GM21528 (cell line): ENCODE results near the gene PCSK7.
"Not testable (repeated sequence)": the region's sequence is repeated elsewhere in the genome, so short reads cannot be mapped to it uniquely, and the experiment has no call there.

Experiments
- ATAC-seq: cut with Tn5 transposase; IDR thresholded peaks from one replicate; pipeline ENCODE4 v1.9.1; 2021; ENCODE audit warnings: mild to moderate bottlenecking, moderate library complexity; ENCODE audit not compliant: unreplicated experiment, low FRiP score

The PCSK7 gene, protein sequence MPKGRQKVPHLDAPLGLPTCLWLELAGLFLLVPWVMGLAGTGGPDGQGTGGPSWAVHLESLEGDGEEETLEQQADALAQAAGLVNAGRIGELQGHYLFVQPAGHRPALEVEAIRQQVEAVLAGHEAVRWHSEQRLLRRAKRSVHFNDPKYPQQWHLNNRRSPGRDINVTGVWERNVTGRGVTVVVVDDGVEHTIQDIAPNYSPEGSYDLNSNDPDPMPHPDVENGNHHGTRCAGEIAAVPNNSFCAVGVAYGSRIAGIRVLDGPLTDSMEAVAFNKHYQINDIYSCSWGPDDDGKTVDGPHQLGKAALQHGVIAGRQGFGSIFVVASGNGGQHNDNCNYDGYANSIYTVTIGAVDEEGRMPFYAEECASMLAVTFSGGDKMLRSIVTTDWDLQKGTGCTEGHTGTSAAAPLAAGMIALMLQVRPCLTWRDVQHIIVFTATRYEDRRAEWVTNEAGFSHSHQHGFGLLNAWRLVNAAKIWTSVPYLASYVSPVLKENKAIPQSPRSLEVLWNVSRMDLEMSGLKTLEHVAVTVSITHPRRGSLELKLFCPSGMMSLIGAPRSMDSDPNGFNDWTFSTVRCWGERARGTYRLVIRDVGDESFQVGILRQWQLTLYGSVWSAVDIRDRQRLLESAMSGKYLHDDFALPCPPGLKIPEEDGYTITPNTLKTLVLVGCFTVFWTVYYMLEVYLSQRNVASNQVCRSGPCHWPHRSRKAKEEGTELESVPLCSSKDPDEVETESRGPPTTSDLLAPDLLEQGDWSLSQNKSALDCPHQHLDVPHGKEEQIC

DNA sequence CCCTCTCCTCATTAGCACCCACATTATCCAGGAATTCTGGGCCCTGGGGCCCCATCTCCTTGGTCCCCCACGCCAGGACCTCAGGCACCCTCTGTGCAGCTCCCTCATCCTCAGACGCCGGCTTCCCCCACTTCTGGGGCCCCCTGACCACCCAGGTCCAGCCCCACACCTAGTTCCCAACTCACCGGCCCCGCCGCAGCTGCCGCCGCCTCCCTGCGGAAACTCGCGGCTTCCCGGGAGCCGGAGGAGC, at the start of gene PCSK7:
PCSK7 (minus strand) TSS at position 232 of the 250 bp plus-strand sequence. CDS start 2,229 bp downstream, outside the sequence.
- ATAC-seq, result peak; percentile 8

DNA sequence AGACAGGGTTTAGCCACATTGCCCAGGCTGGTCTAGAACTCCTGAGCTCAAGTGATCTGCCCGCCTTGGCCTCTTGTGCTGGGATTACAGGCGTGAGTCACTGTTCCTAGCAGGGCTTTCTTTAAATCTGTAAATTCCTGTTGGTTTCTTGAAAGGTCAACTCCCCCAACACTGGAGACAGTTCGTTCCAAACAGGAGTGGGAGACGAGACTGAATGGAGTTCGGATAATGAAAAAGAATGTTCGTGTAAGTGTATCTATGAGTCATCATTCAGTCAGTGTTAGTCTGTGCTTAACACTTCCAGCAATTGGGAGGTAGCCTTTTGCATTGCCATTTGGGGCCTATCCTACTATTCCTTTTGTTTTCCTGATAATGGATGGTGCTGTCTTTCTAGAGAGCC, 49.3 kb upstream of the PCSK7 start:
- ATAC-seq, result no peak

DNA sequence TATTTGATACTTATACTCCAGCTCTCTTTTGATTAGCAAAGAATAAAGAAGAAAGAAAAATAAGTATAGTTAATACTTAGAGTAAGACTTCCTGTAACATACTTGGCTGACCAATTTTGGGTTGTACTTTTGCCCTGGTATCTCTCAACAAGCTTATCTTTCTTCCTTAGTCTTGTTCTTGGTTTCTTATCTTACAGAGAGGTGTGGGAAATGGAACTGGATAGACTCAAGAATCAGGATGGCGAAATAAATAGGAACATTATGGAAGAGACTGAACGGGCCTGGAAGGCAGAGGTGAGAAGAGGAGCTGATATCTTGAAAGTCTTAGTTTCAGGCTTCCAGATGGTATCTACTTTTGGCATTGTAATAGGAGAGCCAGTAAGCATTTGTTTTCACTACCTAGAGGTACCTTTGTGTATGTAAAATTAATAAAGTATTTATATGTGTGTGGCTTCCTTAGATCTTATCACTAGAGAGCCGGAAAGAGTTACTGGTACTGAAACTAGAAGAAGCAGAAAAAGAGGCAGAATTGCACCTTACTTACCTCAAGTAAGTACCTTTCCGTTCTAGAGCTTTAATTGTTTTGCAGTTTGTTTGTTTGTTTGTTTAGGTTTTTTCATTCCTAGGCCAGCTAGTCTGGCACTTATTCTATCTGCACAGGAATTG, 48.0 kb upstream of the PCSK7 start:
- no peak for ATAC-seq

DNA sequence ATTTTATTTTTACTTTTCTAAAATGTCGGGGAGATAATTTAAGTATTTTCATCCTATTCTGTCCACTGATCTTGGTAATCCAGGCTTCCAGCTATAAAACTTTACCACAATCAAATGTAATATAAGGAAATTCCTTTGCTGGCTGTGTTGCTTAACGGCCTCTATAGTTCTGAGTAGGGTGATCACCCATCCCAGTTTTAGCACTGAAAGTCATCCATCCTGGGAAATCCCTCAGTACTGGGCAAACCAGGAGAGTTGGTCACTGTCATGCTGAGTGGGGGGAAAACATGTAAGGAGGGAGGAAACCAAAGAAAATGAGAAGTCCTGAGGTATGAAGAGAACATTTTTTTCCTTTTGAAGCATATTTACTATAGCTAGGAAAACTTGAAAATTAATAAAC, 46.5 kb upstream of the PCSK7 start:
- ATAC-seq, result no peak

DNA sequence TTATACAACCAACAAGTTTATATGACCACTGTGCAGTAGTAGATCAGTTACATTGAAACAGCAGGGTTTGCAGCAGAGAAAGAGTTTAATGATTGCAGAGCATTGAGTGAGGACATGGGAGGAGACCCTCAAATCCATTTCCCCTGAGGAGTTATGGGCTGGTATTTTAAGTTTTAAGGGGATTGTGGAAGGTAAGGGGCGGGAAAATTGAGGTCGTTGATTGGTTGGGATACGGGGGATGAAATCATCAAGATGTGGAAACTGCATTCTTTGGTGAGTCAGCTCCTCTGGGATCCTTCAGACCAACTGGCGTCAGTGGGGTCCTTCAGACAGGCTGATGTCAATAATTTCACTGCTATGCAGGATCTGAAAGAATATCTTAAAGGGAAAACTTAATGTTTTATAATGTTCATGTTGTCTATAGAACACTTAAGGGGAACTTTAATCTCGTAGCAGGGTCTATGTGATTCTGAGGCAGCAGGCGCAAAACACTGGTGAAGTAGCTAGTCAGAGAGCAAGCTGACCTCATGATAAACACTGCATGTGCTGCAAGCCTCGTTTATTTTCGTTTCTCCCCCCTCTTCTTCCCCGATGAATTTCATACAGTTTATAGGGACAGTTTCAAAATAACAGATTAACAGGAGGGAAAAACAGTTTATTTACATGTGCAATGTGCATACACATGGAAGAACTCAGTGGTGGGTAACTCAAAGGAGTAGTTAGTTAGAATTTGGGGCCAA, 41.8 kb upstream of the PCSK7 start:
- no peak for ATAC-seq

DNA sequence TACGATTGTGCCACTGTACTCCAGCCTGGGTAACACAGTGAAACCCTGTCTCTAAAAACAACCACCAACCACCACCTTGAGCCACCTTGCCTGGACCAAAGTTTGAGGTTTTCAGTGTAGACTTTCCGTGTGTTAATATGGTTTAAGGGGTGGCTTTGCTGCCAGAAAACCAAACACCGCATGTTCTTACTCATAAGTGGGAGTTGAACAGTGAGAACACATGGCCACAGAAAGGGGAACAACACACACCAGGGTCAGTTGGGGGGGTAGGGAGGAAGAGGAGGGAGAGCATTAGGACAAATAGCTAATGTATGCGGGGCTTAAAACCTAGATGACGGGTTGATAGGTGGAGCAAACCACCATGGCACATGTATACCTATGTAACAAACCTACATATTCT, 40.3 kb upstream of the PCSK7 start:
- not testable (repeated sequence) for ATAC-seq

DNA sequence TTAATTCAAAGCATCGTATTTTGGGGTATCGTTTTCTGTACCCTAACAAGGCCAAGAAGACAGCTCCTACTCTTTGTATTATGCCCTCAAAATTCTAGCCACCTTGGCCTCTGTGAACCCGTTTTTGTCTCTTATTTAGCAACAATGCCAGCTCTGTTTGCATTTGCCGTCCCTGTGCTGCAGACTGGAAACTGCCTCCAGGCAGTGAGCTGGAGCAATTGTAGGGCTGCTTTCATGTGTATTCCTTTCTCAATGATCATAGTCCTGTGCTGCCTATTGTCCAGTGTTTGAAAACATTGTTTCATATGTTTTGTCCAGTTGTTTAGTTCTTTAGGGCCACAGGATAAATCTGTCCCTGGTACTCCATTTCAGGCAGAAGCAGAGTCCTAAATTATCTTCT, 39.3 kb upstream of the PCSK7 start:
- ATAC-seq, result no peak

DNA sequence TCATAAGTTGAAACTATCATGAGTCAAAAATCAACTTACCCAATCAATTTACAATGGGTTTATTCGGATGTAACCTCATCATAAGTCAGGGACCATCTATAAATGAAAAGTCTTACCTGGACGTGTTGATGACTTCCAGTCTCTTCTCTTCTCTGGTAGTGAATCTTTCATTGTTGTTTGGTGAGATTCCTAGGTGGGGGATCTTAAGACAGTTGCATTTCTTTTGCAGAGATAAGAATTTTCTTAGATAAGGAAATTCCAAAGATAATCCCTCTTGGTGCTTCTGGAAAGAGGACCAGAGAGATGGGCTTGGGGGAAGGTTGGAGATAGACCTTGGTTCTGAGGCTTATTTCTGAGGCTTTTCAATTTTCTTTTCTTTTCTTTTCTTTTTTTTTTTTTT, 38.0 kb upstream of the PCSK7 start:
- no peak for ATAC-seq

DNA sequence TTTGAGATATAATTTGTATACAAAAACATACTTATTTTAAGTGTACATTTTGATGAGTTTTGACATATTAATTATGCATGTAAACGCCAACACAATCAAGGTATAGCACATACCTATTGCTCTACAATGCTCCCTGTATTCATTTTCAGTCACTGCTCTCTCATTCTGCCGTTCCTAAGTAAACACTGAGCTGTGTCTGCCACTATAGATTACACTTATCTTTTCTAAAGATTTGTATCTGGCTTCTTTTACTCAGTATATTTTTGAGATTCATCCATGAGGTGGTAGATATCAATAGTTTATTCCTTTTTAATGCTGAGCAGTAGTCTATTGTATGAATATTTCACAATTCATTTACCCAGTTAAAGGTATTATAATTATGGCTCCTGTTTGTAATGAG, 33.9 kb upstream of the PCSK7 start:
- ATAC-seq, result no peak

DNA sequence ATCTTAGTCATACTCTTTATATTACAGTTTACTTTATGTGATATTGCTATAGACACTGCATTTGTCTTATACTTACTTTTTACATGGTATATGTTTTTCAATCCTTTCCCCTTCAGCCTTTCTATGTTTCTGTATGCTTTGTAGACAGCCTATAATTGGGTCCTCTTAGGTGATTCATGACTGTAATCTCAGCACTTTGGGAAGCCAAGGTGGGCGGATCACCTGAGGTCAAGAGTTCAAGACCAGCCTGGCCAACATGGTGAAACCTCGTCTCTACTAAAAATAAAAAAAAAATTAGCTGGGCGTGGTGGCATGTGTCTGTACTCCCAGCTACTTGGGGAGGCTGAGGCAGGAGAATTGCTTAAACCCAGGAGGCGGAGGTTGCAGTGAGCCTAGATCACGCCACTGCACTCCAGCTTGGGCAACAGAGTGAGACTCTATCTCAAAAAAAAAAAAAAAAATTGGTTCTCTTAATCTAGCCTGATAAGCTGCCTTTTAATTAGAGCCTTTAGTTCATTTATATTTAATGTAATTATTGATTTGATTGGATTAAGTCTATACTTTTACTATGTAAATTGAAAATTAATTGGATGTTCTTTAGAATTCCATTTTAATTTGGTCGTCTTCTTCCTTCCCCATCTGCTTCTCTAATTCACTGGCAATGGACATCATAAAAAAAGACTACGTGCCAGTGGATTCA, 32.9 kb upstream of the PCSK7 start:
- ATAC-seq, result not testable (repeated sequence)

DNA sequence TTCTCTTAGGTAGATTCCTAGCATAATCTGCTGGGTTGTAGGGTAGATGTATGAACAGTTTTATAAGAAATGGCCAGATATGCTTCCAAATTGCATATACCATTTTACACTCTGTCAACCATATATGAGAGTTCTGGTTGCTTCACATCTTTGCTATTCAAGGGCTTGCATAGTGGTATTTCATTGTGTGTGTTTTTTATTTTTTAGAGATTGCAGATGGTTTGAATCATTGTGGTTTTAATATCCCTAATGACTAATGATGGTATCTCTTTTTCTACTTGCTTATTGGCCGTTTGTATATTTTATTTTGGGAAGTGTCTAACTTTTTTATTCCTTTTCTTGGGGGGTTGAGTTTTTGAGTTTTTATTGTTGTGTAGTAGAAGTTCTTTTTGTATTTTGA, 27.5 kb upstream of the PCSK7 start:
- no peak for ATAC-seq

DNA sequence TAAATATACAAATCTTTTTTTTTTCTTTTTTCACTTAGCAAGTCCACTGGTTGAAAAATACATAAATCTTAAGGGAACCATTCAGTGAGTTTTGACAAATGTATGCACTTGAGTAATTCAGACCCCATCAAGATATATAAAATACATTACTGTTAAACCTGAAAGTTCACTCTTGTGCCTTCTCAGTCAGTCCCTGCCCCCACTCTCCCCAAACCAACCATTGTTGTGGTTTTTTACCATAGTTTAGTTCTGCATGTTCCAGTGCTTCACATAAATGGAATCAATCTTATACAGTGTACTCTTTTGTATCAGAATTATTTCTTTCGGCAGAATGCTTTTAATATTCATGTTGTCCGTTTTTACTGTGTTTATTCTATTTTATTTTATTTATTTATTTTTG, 26.7 kb upstream of the PCSK7 start:
- ATAC-seq, result no peak

DNA sequence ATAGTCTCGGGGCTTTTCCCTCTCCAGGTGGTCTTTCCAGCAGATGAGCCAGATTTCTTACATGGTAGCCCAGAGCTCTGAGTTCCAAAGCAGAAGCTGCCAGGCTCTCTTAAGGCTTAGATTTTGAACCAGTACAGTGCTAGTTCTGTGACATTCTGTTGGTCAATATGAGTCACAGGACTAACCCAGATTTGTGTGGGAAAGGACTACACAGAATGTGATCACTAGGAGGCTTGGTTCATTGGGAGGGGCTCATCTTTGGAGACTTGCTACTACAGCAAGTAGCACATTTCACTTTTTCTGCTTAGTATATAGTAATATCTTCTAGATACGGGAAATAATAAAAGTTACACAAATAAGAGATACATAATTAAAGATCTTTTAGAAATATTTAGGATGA, 24.7 kb upstream of the PCSK7 start:
- ATAC-seq, result no peak

DNA sequence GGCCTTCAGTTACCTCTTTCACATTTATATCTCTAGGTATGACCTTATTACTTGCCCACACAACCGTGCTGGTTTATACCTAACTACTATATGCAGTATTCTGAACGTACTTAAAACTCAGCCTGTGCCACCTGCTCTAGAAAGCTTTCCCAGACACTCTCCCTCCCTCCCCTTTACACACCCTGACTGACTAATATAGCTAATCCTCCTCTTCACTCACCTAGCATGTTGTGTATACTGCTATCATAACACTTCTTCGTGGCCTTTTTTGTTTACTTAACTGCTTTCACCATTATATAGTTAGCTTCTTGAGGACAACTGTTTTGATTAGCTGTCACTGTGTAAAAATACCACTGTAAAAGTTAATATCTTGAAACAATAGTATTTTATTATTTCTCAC, 24.1 kb upstream of the PCSK7 start:
- no peak for ATAC-seq

DNA sequence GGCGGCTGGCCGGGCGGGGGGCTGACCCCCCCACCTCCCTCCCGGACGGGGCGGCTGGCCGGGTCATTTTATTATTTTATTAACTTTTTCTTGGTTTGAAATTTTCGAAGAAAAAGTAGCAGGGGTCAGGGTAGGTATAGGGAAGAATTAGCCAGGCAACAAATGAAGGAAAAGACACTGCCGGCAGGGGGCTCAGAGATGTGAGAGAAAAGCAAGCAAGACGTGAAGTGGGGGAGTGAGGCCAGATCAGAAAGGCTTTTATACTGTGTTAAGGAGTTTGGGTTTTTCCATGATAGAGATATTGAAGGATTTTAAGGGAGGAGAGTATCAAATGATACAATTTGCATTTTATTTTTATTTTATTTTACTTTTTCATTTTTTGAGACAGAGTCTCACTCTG, 19.6 kb upstream of the PCSK7 start:
- ATAC-seq, result no peak

DNA sequence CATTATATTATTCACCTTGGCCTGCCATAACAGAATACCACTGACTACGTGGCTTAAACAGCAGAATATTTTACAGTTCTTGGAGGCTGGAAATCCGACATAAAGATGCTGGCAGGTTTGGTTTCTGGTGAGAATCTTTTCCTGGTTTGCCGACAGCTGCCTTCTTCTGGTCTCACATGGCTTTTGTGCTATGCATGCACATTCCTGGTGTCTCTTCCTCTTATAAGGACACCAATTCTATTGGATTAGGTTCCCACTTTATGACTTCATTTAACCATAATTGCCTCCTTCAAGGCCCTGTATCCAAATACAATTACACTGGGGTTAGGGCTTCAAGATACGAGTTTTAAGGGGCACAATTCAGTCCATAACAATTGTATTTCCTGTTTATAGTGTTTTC, 17.7 kb upstream of the PCSK7 start:
- no peak for ATAC-seq

DNA sequence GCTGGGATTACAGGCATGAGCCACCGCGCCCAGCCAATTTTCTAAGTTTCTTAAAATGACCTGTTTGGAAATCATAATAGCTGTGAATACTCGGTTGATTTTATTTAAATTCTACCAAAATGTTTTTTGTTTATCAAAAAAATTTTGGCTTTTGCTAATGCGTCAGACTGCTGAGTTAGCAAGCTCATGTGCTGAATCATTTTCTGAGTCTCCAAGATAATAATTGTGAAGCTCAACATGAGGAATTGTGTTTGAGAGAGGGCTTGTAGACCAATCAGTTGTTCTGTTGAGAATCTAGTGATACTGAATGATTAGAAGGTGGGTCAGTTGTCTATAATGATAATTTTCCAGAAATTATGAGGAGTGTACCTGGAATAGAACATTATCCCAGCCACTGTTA, 16.5 kb upstream of the PCSK7 start:
- no peak for ATAC-seq

DNA sequence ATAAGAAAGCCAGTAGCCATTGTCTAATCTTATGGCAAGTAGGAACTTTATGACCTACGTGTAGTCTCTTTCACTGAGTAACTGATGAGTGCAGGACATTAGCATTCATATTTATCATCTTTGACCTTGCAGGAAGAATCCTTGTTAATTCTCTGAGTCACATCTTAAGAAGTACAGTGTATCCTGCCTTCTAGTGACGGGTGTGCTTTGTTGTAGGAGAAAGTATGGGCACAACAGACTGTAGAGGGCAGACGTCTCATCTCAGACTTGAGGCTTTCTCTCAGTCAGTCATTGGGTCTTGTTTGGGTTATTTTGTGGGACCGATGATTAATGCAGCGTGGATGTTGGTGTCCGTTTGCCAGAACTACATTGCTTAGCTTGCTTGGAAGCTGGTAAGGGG, 7.4 kb upstream of the PCSK7 start:
- ATAC-seq, result no peak

DNA sequence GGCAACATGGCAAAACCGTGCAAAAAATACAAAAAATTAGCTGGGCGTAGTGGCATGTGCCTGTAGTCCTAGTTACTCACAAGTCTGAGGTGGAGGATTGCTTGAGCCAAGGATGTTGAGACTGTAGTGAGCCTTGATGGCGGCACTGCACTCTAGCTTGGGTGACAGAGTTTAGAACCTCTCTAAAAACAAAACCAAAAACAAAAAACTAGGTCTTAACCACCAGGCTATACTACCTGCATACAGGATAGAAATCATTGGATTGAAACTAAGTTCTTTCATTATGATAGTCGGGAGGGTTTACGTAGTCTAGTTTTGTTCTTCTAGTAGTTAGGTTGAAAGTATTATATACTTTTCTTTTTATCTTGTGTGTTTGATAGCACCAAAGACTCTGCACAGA, 6.3 kb upstream of the PCSK7 start:
- ATAC-seq, result no peak

DNA sequence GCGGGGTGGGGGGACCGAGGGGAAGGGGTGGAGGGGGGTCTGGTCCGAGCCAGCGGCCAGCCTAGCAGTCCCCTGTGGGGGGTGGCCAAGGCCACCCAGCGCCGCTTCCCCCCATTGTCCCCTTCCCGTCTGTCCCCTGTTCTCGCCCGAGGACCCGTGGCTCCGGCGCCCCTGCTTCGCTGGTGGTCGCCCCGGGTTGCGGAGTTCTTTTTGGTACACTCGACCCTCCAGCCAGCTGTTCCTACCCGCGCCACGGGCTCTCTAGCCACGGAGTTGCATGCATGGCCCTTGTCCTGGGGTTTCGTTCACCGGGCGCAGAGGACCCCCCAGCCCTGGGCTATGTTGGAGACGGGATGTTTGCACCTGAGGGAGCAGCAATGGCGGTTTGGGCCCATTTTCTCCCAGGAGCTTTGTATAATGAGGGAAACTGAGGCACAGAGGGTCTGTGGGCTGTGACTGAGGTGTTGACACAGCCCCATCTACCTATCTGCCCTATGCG, 1.1 kb upstream of the PCSK7 start:
- no peak for ATAC-seq
